GM18951 (cell line): ENCODE data around the gene HAUS1.

Experiments
- POLR2A ChIP-seq: IDR thresholded peaks from 4 replicates; pipeline ENCODE4 v1.6.1; 2011; ENCODE audit warnings: mild to moderate bottlenecking; ENCODE audit not compliant: insufficient read length, insufficient read depth; ENCODE audit errors: extremely low read depth
- in situ Hi-C: fragments of 300-500 bp; cut with MboI; formaldehyde crosslinking; loops from one replicate; pipeline ENCODE4 v1.12.0; 2022; ENCODE audit warnings: low sequenced_read_pairs, mixed read lengths, inconsistent platforms; ENCODE audit not compliant: unreplicated experiment

Gene HAUS1

GRCh38 chr18:46166261-46166970 is 62.2 kb downstream of the HAUS1 start:
- in situ Hi-C loops, result loop anchor here (25.0 kb wide), 1 partner anchor 321 kb away; no protein-coding TSS in a partner anchor
- TF ChIP-seq POLR2A, result no peak

DNA sequence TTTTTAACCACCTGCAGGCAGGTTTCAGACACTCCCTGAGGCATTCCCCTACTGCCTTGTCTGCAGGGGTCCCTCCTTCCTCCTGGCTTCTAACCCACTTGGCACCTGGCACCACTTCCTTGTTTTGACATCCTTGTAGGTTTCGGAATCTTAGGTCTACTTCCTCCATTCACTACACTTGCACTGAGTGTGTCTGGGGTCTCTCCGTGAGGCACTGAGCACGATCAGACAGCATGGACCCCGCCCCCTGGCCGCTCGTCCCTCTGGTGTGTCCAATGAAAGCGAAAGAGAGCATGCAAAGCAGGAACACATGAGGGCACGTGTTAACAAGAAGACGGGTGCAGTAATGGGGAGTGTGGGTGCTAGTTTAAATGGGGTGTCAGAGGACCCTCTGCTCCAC is 63.8 kb downstream of the HAUS1 start:
- TF ChIP-seq POLR2A, result no peak
- in situ Hi-C loops, result loop anchor here (25.0 kb wide), 1 partner anchor 319 kb away; no protein-coding TSS in a partner anchor

DNA sequence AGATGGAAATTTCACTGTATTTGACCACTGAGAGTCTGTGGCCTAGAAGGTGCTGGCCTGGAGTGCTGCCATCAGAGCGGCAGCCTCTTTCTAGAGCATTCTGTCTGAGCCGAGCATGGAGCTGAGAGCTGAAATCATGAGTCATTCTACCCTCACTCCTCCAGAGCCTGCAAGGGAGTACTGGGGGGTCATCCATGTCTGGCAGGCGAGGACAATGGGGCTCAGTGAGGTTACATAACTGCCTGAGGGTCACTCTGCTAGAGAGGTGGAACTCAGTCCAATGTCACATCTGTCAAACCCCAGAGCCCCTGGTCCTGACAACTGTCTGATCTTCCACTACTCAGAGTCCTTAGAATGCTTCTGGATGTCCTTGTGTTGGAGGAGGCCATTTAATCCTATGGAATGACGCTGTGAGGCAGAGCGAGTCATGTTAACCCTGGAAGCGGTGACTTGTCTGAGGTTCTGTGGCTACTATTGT is 65.3 kb downstream of the HAUS1 start:
- TF ChIP-seq POLR2A, result no peak
- in situ Hi-C loops, result loop anchor here (25.0 kb wide), 1 partner anchor 318 kb away; no protein-coding TSS in a partner anchor

DNA sequence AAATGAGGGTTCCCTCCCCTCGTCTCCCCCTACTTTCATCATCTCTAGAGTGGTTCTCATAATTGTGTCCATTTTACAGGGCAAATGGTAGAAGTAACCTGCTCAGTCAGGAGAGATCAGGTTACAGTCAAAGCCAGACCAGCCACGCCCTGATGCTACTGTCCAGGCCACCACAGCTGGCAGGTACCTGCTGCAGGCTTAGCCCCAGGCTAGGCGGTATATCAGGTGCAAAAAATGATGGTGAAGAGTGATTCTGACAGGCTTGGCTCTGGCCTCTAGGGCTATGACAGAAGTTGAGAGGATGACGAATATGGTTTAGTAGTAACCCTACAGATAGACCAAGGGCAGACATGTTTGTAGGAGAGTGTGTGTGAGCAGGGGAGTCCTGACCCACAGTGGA is 67.1 kb downstream of the HAUS1 start:
- in situ Hi-C loops, result loop anchor here (25.0 kb wide), 1 partner anchor 316 kb away; no protein-coding TSS in a partner anchor
- TF ChIP-seq POLR2A, result no peak

- peak; percentile 88 for TF ChIP-seq POLR2A
- in situ Hi-C loops, result loop anchor here (25.0 kb wide), 1 partner anchor 314 kb away; no protein-coding TSS in a partner anchor
Measured at GRCh38 chr18:46173393-46174341, 69.5 kb downstream of the HAUS1 start.

DNA sequence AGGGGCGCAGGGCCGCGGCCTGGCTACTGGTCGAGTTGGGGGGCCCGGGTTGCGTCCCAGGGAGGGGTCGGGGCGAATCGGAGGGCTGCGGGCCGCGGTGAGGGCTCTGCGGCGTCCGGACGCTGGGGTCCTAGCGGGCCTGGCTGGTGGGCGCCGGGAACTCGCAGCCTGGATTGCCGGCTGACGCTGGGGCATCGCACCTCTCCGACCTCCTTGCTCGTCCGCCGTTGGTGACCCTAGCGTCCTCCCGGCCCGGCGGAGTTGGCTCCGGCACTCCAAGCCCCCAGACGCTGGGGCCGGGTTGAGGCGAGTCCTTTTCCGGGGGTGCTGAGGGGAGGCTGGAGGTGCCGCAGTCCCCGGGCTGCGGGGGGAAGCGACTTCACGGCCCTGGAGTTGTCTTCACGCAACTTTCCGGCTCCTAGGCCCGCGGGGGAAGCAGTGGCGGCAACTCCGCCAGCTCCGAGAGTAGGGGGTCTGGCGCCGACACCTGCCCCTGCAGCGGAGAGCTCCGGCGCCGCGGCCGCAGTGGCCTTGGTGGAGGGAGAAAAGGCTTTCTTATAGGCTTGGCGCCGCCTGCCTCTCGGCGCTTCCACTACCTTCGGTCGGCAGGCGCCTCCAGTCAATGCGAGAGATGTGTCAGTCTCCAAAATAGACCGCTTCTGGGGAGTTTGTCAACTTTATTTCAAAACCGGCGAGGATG is 70.3 kb downstream of the HAUS1 start:
- TF ChIP-seq POLR2A, result no peak
- in situ Hi-C loops, result loop anchor here (25.0 kb wide), 1 partner anchor 313 kb away; no protein-coding TSS in a partner anchor

DNA sequence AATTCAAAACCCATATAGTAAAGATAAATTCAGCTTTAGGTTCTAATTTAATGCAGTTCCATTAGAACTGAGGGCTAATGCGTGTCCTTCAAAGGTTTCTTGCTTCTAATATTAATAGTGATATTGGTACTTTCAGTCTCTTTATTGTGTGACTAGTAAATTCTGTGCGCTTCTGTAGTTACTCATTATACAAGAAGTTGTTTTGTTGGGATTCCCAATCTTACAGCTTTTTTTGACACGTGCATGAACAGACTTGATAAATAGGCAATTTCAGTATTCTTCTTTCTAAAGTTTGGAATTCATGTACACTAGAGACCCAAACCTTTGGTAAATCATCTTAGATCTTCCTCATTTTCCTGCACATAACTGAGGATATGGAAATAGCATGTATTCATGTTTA is 71.8 kb downstream of the HAUS1 start:
- TF ChIP-seq POLR2A, result no peak
- in situ Hi-C loops, result no loop called here
